Natural killer cell (primary cell): Measurements from ENCODE around the gene DDIT4. TPM values are rescaled to one million over a fixed set of nuclear protein-coding genes. Genes with fewer than 3 reads are reported as not detected.
A peak's percentile ranks its signal among the peaks of the same experiment; 100 is the strongest.

Experiments used
- ATAC-seq, 3 donors: fragments of 150-1000 bp in 2 of 3; fragments of 200-7000 bp in 1 of 3; cut with Tn5 transposase; 1 replicate in 1 of 3; 2 replicates in 2 of 3; pipeline ENCODE4 v1.10.0; 2021; ENCODE audit warnings: mild to moderate bottlenecking in 2 of 3, moderate library complexity in 2 of 3
- DNase-seq, 2 donors: peaks; one replicate each; pipeline versions ENCODE4 v3.0.0 to v3.0.0-alpha.2; 2013 to 2021; ENCODE audit warnings: mixed read lengths in 1 of 2
- H3K27ac ChIP-seq: one replicate; pipeline ENCODE4 v1.5.1; 2013; ENCODE audit warnings: mild to moderate bottlenecking, low read length
- H3K27me3 ChIP-seq: one replicate; pipeline ENCODE4 v1.6.1; 2013; ENCODE audit warnings: low read length; ENCODE audit not compliant: control insufficient read depth, insufficient read depth
- H3K36me3 ChIP-seq: one replicate; pipeline ENCODE4 v1.6.1; 2013; ENCODE audit warnings: low read length; ENCODE audit not compliant: control insufficient read depth, insufficient read depth
- H3K4me1 ChIP-seq: one replicate; pipeline ENCODE4 v1.6.1; 2013; ENCODE audit warnings: low read length; ENCODE audit not compliant: control insufficient read depth, insufficient read depth
- H3K4me3 ChIP-seq: one replicate; pipeline ENCODE4 v1.5.1; 2013; ENCODE audit warnings: low read length
- H3K9me3 ChIP-seq: one replicate; pipeline ENCODE4 v1.6.1; 2013; ENCODE audit warnings: low read length; ENCODE audit not compliant: control insufficient read depth, insufficient read depth
- H3K27ac Mint-ChIP-seq, 2 donors: one replicate each; pipeline ENCODE4 v1.8.0; 2022; ENCODE audit warnings: mild to moderate bottlenecking in 2 of 2, mixed read lengths in 2 of 2, moderate library complexity in 1 of 2
- H3K27me3 Mint-ChIP-seq, 2 donors: one replicate each; pipeline ENCODE4 v1.8.0; 2022; ENCODE audit warnings: low read depth in 2 of 2, mixed read lengths in 2 of 2
- H3K36me3 Mint-ChIP-seq: one replicate; pipeline ENCODE4 v1.8.0; 2022; ENCODE audit warnings: mixed read lengths
- H3K4me1 Mint-ChIP-seq, 2 donors: one replicate each; pipeline ENCODE4 v1.8.0; 2022; ENCODE audit warnings: mixed read lengths in 2 of 2
- H3K4me3 Mint-ChIP-seq: one replicate; pipeline ENCODE4 v1.8.0; 2022; ENCODE audit warnings: mild to moderate bottlenecking, moderate library complexity, mixed read lengths
- H3K9me3 Mint-ChIP-seq, 2 donors: one replicate each; pipeline ENCODE4 v1.8.0; 2022; ENCODE audit warnings: mixed read lengths in 2 of 2
- CTCF ChIP-seq: fragments of 200-600 bp; IDR thresholded peaks from one replicate; pipeline ENCODE4 v1.8.0; 2022; ENCODE audit warnings: antibody characterized with exemption
- WGBS: methylation state at CpG from one replicate; pipeline ENCODE4 v1.1.7; 2013; ENCODE audit warnings: missing lambda C conversion rate; ENCODE audit not compliant: insufficient coverage; 5-methylcytosine and 5-hydroxymethylcytosine counted together
- intact Hi-C: fragments of 100-400 bp; cut with micrococcal nuclease; formaldehyde crosslinking; loops from one replicate; pipeline ENCODE4 v1.14.2; 2022
- total RNA-seq, 4 donors: library from RNA; stranded (reverse); fragments of 120-200 nt in 1 of 4; gene quantifications; one replicate each; pipeline versions ENCODE4 v1.2.3 to v1.2.4, GENCODE V29; 2013 to 2022

The DDIT4 gene
- total RNA-seq, 3 donors from 2014 or later (not counting 1 experiment from before 2014, with no cell fraction given): 174 to 232 (median 200) TPM

GRCh38 chr10:72272689-72273409 lies 875 bp upstream of the DDIT4 start:
- WGBS: 3% methylated on average over 28 of the region's 28 CpGs
- H3K27ac ChIP-seq: peak overlapping the region; percentile 57
- H3K9me3 ChIP-seq: no peaks in the 10 kb centered on the region
- peaks cover 33 to 57% of the 10 kb centered on the region in 2 donors for H3K4me1 Mint-ChIP-seq
- DNase-seq (peak; percentile 52 to 59), ATAC-seq (peak in 2 of 3 donors; percentile 13 to 17)
- H3K27ac Mint-ChIP-seq: peak overlapping the region; percentile 91 to 94
- no peaks in the 10 kb centered on the region for H3K27me3 Mint-ChIP-seq
- peaks cover 48% of the 10 kb centered on the region for H3K4me1 ChIP-seq
- H3K36me3 Mint-ChIP-seq: peaks cover 8% of the 10 kb centered on the region
- H3K36me3 ChIP-seq: peaks cover 22% of the 10 kb centered on the region
- H3K4me3 Mint-ChIP-seq: peak overlapping the region; percentile 99
- no peaks in the 10 kb centered on the region for H3K9me3 Mint-ChIP-seq
- H3K4me3 ChIP-seq: peak overlapping the region; percentile 90
- no peaks in the 10 kb centered on the region for H3K27me3 ChIP-seq
- no peak for TF ChIP-seq CTCF
- intact Hi-C loops: loop anchor here (1.0 to 2.0 kb wide), 4 partner anchors 12 to 62 kb away; partner anchors contain the start of genes ANAPC16 and ASCC1

- no peaks in the 10 kb centered on the region for H3K9me3 ChIP-seq
- ATAC-seq: peak; percentile 0 to 2 (median 1)
- H3K4me1 ChIP-seq: peaks cover 48% of the 10 kb centered on the region
- H3K4me3 ChIP-seq: peak overlapping the region; percentile 90
- H3K4me1 Mint-ChIP-seq: peaks cover 40 to 69% of the 10 kb centered on the region in 2 donors
- peak overlapping the region; percentile 99 for H3K4me3 Mint-ChIP-seq
- peak overlapping the region; percentile 82 for H3K27ac ChIP-seq
- no peaks in the 10 kb centered on the region for H3K27me3 ChIP-seq
- no peak for DNase-seq
- H3K27ac Mint-ChIP-seq: peak overlapping the region; percentile 91 to 94
- peaks cover 22% of the 10 kb centered on the region for H3K36me3 ChIP-seq
- peaks cover 8% of the 10 kb centered on the region for H3K36me3 Mint-ChIP-seq
- no peak for TF ChIP-seq CTCF
- intact Hi-C loops: loop anchor here (1.0 kb wide), 1 partner anchor 23 kb away; no protein-coding TSS in a partner anchor
- no peaks in the 10 kb centered on the region for H3K9me3 Mint-ChIP-seq
- WGBS: under 1% methylated on average over 40 of the region's 40 CpGs
- H3K27me3 Mint-ChIP-seq: no peaks in the 10 kb centered on the region
These were observed 547 bp downstream of the DDIT4 start for GRCh38 chr10:72274213-72274729.

GRCh38 chr10:72274730-72275350 lies 1.1 kb downstream of the DDIT4 start:
- Histone ChIP-seq H3K27me3 (no peaks in the 10 kb centered on the region), H3K36me3 (peaks cover 22% of the 10 kb centered on the region), H3K9me3 (no peaks in the 10 kb centered on the region), H3K27ac (peak overlapping the region; percentile 82), H3K4me3 (peak overlapping the region; percentile 90), H3K4me1 (peaks cover 48% of the 10 kb centered on the region)
- intact Hi-C loops: loop anchor here (1.0 kb wide), 1 partner anchor 22 kb away; no protein-coding TSS in a partner anchor
- H3K4me1 Mint-ChIP-seq: peaks cover 40 to 69% of the 10 kb centered on the region in 2 donors
- peak overlapping the region; percentile 99 for H3K4me3 Mint-ChIP-seq
- H3K27ac Mint-ChIP-seq: peak overlapping the region; percentile 91 to 94
- WGBS: 13% methylated on average over 26 of the region's 26 CpGs
- peaks cover 8% of the 10 kb centered on the region for H3K36me3 Mint-ChIP-seq
- no peaks in the 10 kb centered on the region for H3K9me3 Mint-ChIP-seq
- peak; percentile 24 to 37 (median 29) for ATAC-seq
- H3K27me3 Mint-ChIP-seq: no peaks in the 10 kb centered on the region
- peak; percentile 80 to 82 for DNase-seq
- TF ChIP-seq CTCF: peak; percentile 71
